RWPE2 (cell line): ENCODE measurements around the gene SYNJ2.

Source experiments
- ATAC-seq: fragments of 200-7000 bp; cut with Tn5 transposase; 3 replicates; pipeline ENCODE4 v1.9.1; 2021; ENCODE audit warnings: low read depth
- DNase-seq: peaks from one replicate; pipeline ENCODE4 v3.0.0-alpha.2; 2020; ENCODE audit warnings: low spot score
- H3K27ac ChIP-seq: fragments of 450-650 bp; 2 replicates; pipeline ENCODE4 v1.5.1; 2017; ENCODE audit warnings: mild to moderate bottlenecking; ENCODE audit not compliant: poor library complexity, severe bottlenecking
- H3K27me3 ChIP-seq: fragments of 250-450 bp; sonication (Bioruptor Pico); 2 replicates; pipeline ENCODE4 v1.5.1; 2021; ENCODE audit warnings: mild to moderate bottlenecking, moderate library complexity; ENCODE audit not compliant: insufficient read depth, poor library complexity, severe bottlenecking
- H3K36me3 ChIP-seq: fragments of 250-450 bp; sonication (Bioruptor Pico); 2 replicates; pipeline ENCODE4 v1.5.1; 2020; ENCODE audit warnings: low read depth, mild to moderate bottlenecking, moderate library complexity
- H3K4me1 ChIP-seq: fragments of 250-450 bp; sonication (Bioruptor Pico); 2 replicates; pipeline ENCODE4 v1.5.1; 2021; ENCODE audit warnings: mild to moderate bottlenecking, moderate library complexity; ENCODE audit not compliant: insufficient read depth, poor library complexity, severe bottlenecking
- H3K4me3 ChIP-seq: fragments of 250-450 bp; sonication (Bioruptor Pico); 2 replicates; pipeline ENCODE4 v1.5.1; 2021; ENCODE audit warnings: mild to moderate bottlenecking, moderate library complexity; ENCODE audit not compliant: severe bottlenecking
- H3K9me3 ChIP-seq: fragments of 250-450 bp; sonication (Bioruptor Pico); 2 replicates; pipeline ENCODE4 v1.5.1; 2021; ENCODE audit warnings: mild to moderate bottlenecking, moderate library complexity; ENCODE audit not compliant: severe bottlenecking
- CTCF ChIP-seq: fragments of 450-650 bp; IDR thresholded peaks from one replicate; pipeline ENCODE4 v1.5.1; 2017; ENCODE audit warnings: mild to moderate bottlenecking, moderate library complexity; ENCODE audit not compliant: poor library complexity, severe bottlenecking

Gene SYNJ2

GRCh38 chr6:158053377-158054313 lies 72.0 kb downstream of the SYNJ2 start:
- ATAC-seq, result no peak

GRCh38 chr6:158056355-158056754 lies 74.7 kb downstream of the SYNJ2 start:
- no peak for TF ChIP-seq CTCF
- Histone ChIP-seq H3K4me1 (peaks cover 33% of the 10 kb centered on the region), H3K27me3 (no peaks in the 10 kb centered on the region), H3K4me3 (no peak overlapping the region), H3K36me3 (no peaks in the 10 kb centered on the region), H3K9me3 (no peaks in the 10 kb centered on the region), H3K27ac (no peak overlapping the region)
- ATAC-seq (no peak), DNase-seq (no peak)

More at GRCh38 chr6:158053377-158054313, 72.0 kb downstream of the SYNJ2 start:
- peaks cover 17% of the 10 kb centered on the region for H3K4me1 ChIP-seq
- TF ChIP-seq CTCF, result no peak
- H3K4me3 ChIP-seq, result no peak overlapping the region
- no peak for DNase-seq
- H3K27me3 ChIP-seq, result no peaks in the 10 kb centered on the region
- no peak overlapping the region for H3K27ac ChIP-seq
- no peaks in the 10 kb centered on the region for H3K36me3 ChIP-seq
- no peaks in the 10 kb centered on the region for H3K9me3 ChIP-seq

- ATAC-seq (no peak), DNase-seq (no peak)
- no peaks in the 10 kb centered on the region for H3K27me3 ChIP-seq
- H3K27ac ChIP-seq, result peak overlapping the region; percentile 88
- no peaks in the 10 kb centered on the region for H3K9me3 ChIP-seq
- H3K4me1 ChIP-seq, result peaks cover 33% of the 10 kb centered on the region
- TF ChIP-seq CTCF, result no peak
- no peaks in the 10 kb centered on the region for H3K36me3 ChIP-seq
- H3K4me3 ChIP-seq, result no peak overlapping the region
Observed at GRCh38 chr6:158056804-158057203, 75.1 kb downstream of the SYNJ2 start.

- no peak for TF ChIP-seq CTCF
- H3K27ac ChIP-seq, result peak overlapping the region; percentile 88
- H3K9me3 ChIP-seq, result no peaks in the 10 kb centered on the region
- peaks cover 33% of the 10 kb centered on the region for H3K4me1 ChIP-seq
- ATAC-seq (peak; percentile 94), DNase-seq (no peak)
- H3K4me3 ChIP-seq, result no peak overlapping the region
- no peaks in the 10 kb centered on the region for H3K36me3 ChIP-seq
- H3K27me3 ChIP-seq, result no peaks in the 10 kb centered on the region
Observed at GRCh38 chr6:158057213-158057987, 75.7 kb downstream of the SYNJ2 start.
